HG03571 (cell line): ENCODE data around the gene RHOJ.
"Not testable (repeated sequence)": the region's sequence is repeated elsewhere in the genome, so short reads cannot be mapped to it uniquely, and the experiment has no call there.

Source experiments
- ATAC-seq: cut with Tn5 transposase; IDR thresholded peaks from one replicate; pipeline ENCODE4 v1.9.1; 2021; ENCODE audit not compliant: unreplicated experiment

The RHOJ gene

GRCh38 chr14:63296060-63296563, 91.9 kb downstream of the RHOJ start:
- no peak for ATAC-seq

GRCh38 chr14:63297372-63298063, 93.3 kb downstream of the RHOJ start:
- no peak for ATAC-seq

DNA sequence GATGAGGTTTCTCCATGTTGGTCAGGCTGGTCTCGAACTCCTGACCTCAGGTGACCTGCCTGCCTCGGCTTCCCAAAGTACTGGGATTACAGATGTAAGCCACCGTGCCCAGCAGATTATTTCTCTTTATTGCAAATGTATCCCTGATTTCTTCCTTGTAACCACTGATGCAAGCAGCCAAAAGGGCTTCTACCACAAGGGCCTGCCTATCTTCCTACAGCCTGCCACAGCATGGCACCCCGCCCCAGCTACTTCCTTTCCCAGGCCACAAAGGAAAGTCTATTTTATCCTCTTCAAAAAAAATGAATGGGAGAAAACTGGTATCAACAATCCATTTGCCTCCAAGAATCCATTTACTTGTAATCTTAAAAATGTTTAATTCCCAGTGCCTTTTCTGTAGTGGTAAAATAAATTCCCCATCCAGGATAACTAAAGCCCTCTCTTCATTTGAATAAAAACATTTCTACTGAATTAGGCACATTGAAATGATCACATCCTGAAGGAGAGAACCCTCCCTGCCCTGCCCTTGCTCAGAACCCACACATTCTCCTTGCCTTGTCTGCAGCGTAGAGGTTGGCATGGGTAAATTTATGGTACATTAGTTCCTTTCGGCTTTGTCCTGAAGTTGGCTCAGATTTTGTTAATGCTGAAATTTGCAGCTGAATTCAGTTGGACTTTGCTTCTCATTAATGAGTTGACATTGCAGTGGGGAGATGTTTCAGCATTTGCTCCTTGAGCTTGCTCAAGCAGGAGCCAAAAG, 95.3 kb downstream of the RHOJ start:
- no peak for ATAC-seq

DNA sequence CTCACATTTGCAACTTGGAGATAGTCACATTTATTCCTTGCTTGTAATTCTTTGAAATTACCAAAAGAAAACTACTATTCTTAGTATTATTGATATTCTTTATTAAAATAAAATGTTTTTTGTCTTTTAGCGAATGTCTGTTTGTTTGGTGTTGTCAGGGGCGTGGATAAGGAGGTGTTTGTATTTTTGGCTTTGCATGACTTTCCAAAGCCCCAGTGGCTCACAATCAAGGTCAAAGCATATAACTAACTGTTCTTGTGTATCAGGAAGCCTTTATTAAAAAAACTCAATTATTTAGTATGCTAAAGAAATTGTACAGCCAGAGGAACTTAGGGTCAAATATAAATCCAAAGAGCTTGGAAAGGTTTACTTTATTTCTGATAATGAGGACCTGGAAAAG, 96.6 kb downstream of the RHOJ start:
- ATAC-seq: no peak

- no peak for ATAC-seq
These were observed 97.8 kb downstream of the RHOJ start for GRCh38 chr14:63301891-63302534.

- ATAC-seq: not testable (repeated sequence)
These were observed 100.2 kb downstream of the RHOJ start for GRCh38 chr14:63304429-63304828.

GRCh38 chr14:63308723-63309317, 104.6 kb downstream of the RHOJ start:
- no peak for ATAC-seq

DNA sequence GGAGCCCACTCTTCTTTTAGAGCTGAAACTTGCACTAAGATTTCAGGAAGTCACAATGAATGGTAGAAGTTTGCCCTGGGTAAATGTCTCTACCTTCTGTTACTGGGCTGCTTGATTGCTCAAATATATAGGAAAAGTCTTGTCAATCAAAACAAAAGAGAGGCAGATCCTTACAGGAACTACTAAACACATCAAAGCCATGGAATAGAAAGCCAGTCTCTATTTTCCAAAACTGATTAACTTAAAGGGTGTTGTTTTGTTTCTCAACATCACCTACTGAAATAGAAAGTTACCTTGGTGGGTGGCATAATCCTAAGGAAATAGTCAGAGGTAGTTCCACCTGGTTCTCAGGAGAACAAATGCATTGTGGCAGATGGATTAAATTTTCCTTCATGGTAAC, 114.6 kb downstream of the RHOJ start, which contains the start of gene GPHB5:
GPHB5 (minus strand) TSS at position 101 of the 400 bp plus-strand sequence. CDS start 1,086 bp downstream, outside the sequence.
- no peak for ATAC-seq

- no peak for ATAC-seq
These were observed 118.2 kb downstream of the RHOJ start for GRCh38 chr14:63322472-63322871.

DNA sequence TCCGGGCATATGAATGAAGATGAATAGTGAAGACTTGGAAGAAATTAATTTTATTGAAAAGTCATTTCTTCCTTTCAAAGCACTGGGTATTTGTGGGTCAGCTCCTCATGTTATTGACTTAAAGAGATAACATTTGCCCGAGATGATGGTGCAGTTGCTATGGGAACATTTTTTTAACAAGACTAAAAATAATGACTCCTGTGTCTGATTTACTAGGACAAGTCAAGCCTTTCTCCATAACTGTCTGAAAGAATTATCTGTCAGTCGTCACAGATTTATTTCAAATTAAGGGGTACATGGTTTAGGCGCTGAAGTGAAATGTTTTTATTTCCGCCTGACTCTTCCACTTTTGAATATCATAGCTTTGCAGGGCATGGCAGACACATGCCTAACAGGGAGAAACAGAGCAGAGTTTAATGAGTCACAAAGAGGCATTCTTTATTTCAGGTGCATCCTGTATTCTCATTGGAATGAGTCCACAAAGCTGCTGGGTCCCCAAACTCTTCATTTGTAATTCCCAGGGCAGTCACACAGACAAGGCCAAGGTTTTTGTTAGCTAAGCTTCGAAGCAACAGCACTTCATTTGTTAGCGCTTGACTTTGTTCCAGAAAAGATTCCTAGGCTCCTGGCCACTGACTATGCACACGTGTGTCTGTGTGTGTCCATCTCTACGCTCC, 118.8 kb downstream of the RHOJ start:
- no peak for ATAC-seq

DNA sequence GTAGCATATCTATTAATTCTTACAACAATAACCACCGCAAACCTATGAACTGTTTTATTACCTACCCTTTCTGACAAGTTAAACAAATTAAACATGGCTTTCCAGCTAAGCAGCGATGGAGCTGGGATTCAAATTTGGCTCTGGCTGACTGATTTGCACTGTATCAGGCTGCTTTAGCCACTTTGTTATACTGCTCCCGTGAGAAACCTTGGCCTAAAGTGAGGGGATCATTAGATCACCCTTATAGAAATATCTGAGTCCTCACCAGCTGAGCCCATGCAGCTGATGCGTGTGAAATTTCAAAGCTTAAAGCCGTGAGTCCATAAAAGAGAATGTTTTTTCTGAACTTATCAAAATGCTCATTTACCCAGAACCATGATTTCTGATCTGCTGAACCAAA, 122.6 kb downstream of the RHOJ start:
- ATAC-seq: no peak

DNA sequence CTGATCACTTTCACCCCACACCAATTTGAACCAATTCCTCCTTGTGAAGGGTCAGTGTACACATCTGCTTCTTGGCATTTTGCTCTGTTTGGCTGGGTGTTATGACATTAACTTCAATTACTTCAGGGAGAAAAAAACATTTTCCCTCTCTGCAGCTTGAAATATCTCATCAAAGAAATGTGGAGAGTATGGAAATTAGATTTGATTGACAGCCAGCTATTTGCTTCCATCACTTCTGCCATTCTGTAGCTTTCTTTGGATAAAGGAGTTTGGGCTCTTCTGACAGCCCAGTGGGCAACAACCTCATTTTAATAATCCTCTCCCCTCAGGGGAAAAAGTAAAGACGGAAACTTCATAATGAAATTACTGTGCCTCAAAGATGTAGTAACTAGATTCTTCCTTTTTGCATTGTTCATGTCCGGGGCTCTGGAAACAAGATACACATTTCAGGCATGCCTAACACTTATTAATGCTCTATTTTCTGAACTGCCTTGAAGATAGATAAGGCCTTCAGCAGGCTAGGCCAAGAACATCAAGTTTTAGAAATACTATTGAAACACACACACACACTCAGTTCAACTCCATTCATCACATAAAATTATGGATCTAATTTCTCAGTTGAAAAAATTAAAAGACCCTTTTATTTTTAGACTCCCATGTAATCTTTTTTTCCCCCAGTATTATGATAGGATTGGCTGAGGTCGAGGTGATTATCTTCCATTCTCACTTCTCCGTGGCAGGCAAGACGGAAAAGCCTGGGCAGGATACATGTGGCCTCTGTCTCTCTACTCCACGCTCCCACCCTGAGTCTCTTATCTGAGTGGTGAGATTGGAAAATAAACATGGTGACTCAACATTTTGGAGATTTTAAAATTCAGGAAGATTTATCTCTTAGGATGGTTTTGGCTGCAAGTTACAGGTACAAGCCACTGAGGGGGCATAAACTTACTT, 124.8 kb downstream of the RHOJ start:
- no peak for ATAC-seq

DNA sequence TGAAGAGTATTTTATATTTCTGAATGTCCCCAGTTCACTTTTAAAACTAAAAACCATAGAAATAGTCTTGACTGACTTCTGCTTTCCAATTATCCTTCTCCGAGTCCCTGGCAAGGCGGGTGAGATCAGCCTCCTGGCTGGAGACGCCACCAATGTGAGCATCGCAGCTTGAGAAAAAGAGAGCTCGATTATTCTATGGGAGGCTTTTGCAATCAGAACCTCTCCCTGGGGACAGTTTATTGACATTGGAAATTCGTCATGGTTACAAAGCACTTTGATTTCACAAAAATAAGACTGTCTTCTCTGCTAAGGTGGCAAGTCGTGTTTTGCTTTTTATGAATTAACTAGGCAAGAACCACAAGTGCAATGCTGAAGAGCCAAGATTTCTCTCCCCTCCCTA, 138.1 kb downstream of the RHOJ start:
- no peak for ATAC-seq
